IPS-15b (cell line): Measurements from ENCODE around the gene OXA1L.
"Not testable (repeated sequence)": the region's sequence is repeated elsewhere in the genome, so short reads cannot be mapped to it uniquely, and the experiment has no call there.

ENCODE experiments used
- H3K27me3 ChIP-seq: one replicate; pipeline ENCODE4 v1.6.1; 2013; ENCODE audit warnings: low read length; ENCODE audit not compliant: control insufficient read depth, insufficient read depth
- H3K36me3 ChIP-seq: one replicate; pipeline ENCODE4 v1.6.1; 2013; ENCODE audit warnings: low read length; ENCODE audit not compliant: control insufficient read depth, insufficient read depth
- H3K4me1 ChIP-seq: one replicate; pipeline ENCODE4 v1.6.1; 2013; ENCODE audit warnings: mild to moderate bottlenecking, low read length; ENCODE audit not compliant: control insufficient read depth, insufficient read depth
- H3K4me3 ChIP-seq: one replicate; pipeline ENCODE4 v1.5.1; 2013; ENCODE audit warnings: low read depth, low read length
- H3K9ac ChIP-seq: one replicate; pipeline ENCODE4 v1.6.1; 2013; ENCODE audit warnings: low read depth, mild to moderate bottlenecking, low read length
- H3K9me3 ChIP-seq: one replicate; pipeline ENCODE4 v1.6.1; 2013; ENCODE audit warnings: mild to moderate bottlenecking, low read length; ENCODE audit not compliant: control insufficient read depth, insufficient read depth

OXA1L gene

GRCh38 chr14:22802860-22803686 lies 36.6 kb downstream of the OXA1L start:
- H3K4me1 ChIP-seq: no peaks in the 10 kb centered on the region
- no peaks in the 10 kb centered on the region for H3K9me3 ChIP-seq
- no peaks in the 10 kb centered on the region for H3K36me3 ChIP-seq
- H3K27me3 ChIP-seq: no peaks in the 10 kb centered on the region
- H3K4me3 ChIP-seq: no peak overlapping the region
- no peak overlapping the region for H3K9ac ChIP-seq

GRCh38 chr14:22803687-22803974 lies 37.1 kb downstream of the OXA1L start:
- no peaks in the 10 kb centered on the region for H3K36me3 ChIP-seq
- no peaks in the 10 kb centered on the region for H3K27me3 ChIP-seq
- H3K9ac ChIP-seq: no peak overlapping the region
- H3K4me1 ChIP-seq: no peaks in the 10 kb centered on the region
- H3K9me3 ChIP-seq: no peaks in the 10 kb centered on the region
- H3K4me3 ChIP-seq: no peak overlapping the region

GRCh38 chr14:22805235-22805634 lies 38.7 kb downstream of the OXA1L start:
- H3K9ac ChIP-seq, H3K4me1 ChIP-seq, H3K9me3 ChIP-seq, H3K4me3 ChIP-seq, H3K27me3 ChIP-seq, H3K36me3 ChIP-seq: not testable (repeated sequence)

- H3K4me1 ChIP-seq: no peaks in the 10 kb centered on the region
- H3K9ac ChIP-seq: no peak overlapping the region
- no peaks in the 10 kb centered on the region for H3K9me3 ChIP-seq
- no peaks in the 10 kb centered on the region for H3K27me3 ChIP-seq
- H3K4me3 ChIP-seq: no peak overlapping the region
- H3K36me3 ChIP-seq: no peaks in the 10 kb centered on the region
Measured at GRCh38 chr14:22807432-22808087, 41.1 kb downstream of the OXA1L start.

- Histone ChIP-seq H3K4me1 (peaks cover 4% of the 10 kb centered on the region), H3K36me3 (no peaks in the 10 kb centered on the region), H3K4me3 (no peak overlapping the region), H3K9me3 (no peaks in the 10 kb centered on the region), H3K27me3 (no peaks in the 10 kb centered on the region), H3K9ac (no peak overlapping the region)
Measured at GRCh38 chr14:22808388-22809209, 42.1 kb downstream of the OXA1L start.

- Histone ChIP-seq H3K4me3 (no peak overlapping the region), H3K4me1 (peaks cover 16% of the 10 kb centered on the region), H3K9ac (no peak overlapping the region), H3K9me3 (no peaks in the 10 kb centered on the region), H3K27me3 (no peaks in the 10 kb centered on the region), H3K36me3 (no peaks in the 10 kb centered on the region)
Measured at GRCh38 chr14:22811722-22812121, 45.2 kb downstream of the OXA1L start.

GRCh38 chr14:22812744-22813143 lies 46.3 kb downstream of the OXA1L start:
- H3K9me3 ChIP-seq: no peaks in the 10 kb centered on the region
- no peak overlapping the region for H3K4me3 ChIP-seq
- no peak overlapping the region for H3K9ac ChIP-seq
- H3K36me3 ChIP-seq: no peaks in the 10 kb centered on the region
- H3K27me3 ChIP-seq: no peaks in the 10 kb centered on the region
- peaks cover 16% of the 10 kb centered on the region for H3K4me1 ChIP-seq

- H3K36me3 ChIP-seq: no peaks in the 10 kb centered on the region
- no peaks in the 10 kb centered on the region for H3K9me3 ChIP-seq
- peaks cover 16% of the 10 kb centered on the region for H3K4me1 ChIP-seq
- no peaks in the 10 kb centered on the region for H3K27me3 ChIP-seq
- H3K9ac ChIP-seq: no peak overlapping the region
- no peak overlapping the region for H3K4me3 ChIP-seq
Measured at GRCh38 chr14:22813145-22813544, 46.7 kb downstream of the OXA1L start.

GRCh38 chr14:22814373-22814772 lies 47.9 kb downstream of the OXA1L start:
- H3K27me3 ChIP-seq: no peaks in the 10 kb centered on the region
- no peaks in the 10 kb centered on the region for H3K36me3 ChIP-seq
- H3K4me1 ChIP-seq: peaks cover 19% of the 10 kb centered on the region
- no peaks in the 10 kb centered on the region for H3K9me3 ChIP-seq
- no peak overlapping the region for H3K9ac ChIP-seq
- no peak overlapping the region for H3K4me3 ChIP-seq

- no peaks in the 10 kb centered on the region for H3K9me3 ChIP-seq
- peak within 1 kb of the TSS; percentile 26 for H3K9ac ChIP-seq
- H3K27me3 ChIP-seq: no peaks in the 10 kb centered on the region
- peaks cover 23% of the 10 kb centered on the region for H3K4me1 ChIP-seq
- H3K4me3 ChIP-seq: no peak within 1 kb of the TSS
- no peaks in the 10 kb centered on the region for H3K36me3 ChIP-seq
Measured at GRCh38 chr14:22814941-22815713, 48.6 kb downstream of the OXA1L start, which contains the start of gene SLC7A7. Gene SLC7A7, minus strand, starts transcription at chr14:22815435. Its CDS starts 2,037 bp downstream, at chr14:22813398.
